Measurements from ENCODE around the gene ZNF883. TPM values are rescaled to one million over a fixed set of nuclear protein-coding genes. Genes with fewer than 3 reads are reported as not detected.
A peak's percentile ranks its signal among the peaks of the same experiment; 100 is the strongest.
"Not testable (repeated sequence)": the region's sequence is repeated elsewhere in the genome, so short reads cannot be mapped to it uniquely, and the experiment has no call there.

Gene ZNF883
- not detected in 2 replicates for total RNA-seq (2014; rRNA removed; shearing (Covaris generic))

DNA sequence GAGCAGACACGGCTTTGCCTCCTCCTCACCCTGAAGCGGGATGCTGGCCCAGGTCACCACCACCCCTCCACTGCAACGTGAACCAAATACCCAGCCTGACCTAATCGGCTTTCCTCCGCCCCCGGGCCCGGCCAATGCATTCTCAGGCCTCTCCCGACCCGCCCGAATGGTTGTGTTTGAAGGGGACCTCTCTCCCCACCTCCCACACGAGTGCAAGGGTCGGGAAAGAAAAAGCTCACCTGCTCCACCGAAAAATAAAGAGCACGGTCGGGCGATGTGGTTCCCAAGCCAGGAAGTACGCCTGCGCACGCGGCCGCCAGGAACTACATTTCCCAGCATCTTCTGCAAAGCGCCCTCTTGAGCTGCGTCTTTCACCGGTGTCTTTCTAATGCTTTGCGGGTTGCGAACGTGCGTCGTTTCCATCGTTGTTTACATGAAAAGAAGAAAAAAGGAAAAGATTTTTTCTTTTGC lies at the start of gene ZNF883:
Gene ZNF883 (minus strand): TSS at position 282 of the 471 bp plus-strand sequence.
- DNase-seq (ENCODE audit: low spot score), result no peak

DNA sequence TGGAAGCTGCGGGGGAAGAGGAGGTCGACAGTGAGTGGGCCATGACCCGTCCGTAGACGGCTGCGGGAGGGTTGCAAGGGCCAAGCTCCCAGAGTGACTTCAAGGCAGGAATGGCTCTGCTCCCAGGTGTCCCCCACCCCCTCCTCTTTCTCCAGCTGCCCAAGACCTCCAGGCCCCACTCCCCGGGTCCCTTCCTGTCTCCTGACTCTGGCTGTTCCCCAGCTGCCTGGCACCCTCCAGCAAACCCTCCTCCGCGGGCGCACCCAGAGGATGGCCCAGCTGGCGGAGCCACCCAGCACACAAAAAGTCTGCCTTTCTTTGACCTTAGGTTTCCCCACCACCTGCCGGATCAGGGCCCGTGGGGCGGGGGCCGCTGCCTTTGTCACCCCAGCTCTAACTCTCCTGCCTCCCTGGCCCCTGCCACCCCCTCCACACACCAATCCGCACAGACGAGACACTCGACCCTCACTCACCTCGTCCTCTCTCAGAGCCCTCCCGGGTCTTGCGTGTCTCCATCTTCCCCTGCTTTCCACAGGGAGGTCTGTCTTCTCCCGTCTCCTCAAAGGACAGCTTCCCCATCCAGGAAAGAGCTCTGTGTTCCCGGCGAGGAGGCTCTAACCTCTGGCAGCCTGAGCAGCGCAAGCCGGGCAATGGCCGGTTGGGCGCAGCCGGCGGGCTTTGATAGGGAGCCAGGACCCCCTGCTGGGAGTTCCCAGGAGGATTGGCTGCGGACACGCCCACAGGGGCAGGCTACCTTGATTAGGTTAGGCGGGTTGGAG lies 49.3 kb upstream of the ZNF883 start:
- not testable (repeated sequence) for DNase-seq (ENCODE audit: low spot score)

DNA sequence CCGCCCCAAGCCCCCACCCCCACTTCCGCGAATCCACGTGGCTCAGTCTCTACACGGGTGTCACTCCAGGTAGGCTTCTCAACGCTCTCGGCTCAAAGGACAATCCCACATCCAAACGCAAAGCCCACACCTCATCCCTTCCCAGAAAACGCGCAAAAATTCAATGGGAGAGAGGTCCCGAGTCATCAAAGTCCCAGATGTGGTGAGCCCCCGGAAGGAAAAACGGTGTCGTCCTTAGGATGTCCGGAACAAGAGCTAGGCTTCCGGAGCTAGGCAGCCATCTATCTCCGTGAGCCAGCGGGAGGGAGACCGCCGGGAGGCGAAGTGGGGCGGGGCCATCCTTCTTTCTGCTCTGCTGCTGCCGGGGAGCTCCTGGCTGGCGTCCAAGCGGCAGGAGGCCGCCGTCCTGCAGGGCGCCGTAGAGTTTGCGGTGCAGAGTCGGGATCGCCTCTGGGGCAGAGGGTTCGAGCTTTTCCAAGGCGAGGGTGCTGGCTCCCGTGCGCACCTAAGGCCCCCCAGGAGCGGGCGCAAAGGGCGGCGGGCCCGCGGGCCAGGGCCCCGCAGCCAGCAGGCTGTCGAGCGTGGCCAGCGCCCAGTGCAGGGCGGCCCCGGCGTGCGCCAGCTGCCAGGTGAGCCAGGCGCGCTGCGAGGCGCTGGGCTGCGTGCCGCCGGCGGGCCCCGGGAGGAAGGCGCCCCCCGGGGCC lies 47.7 kb upstream of the ZNF883 start:
- not testable (repeated sequence) for DNase-seq (ENCODE audit: low spot score)

DNA sequence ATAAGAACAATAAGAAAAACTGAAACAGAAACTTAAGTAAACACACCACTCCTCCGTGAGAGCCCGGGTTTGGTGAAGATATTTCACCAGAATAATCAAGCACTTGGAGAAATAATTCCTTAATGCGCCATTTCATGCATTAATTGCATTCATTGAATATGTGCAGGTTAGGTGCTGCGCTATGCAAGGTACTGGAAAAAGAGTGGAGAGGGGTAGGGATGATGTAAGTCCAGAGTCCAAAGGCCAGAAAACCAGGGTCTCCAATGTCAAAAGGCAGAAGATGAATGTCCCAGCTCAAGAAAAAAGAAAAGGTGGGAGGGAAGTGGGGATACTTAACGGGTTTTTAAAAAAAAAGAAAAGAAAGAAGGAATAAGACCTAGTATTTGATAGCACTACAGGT lies 45.2 kb upstream of the ZNF883 start:
- no peak for DNase-seq (ENCODE audit: low spot score)

- peak; percentile 1 for DNase-seq (ENCODE audit: low spot score)
Measured at GRCh38 chr9:113056191-113057106, 44.5 kb upstream of the ZNF883 start, which contains the start of gene ZFP37. Gene ZFP37, minus strand, starts transcription at chr9:113056724. Its CDS starts 36 bp downstream, at chr9:113056688.

DNA sequence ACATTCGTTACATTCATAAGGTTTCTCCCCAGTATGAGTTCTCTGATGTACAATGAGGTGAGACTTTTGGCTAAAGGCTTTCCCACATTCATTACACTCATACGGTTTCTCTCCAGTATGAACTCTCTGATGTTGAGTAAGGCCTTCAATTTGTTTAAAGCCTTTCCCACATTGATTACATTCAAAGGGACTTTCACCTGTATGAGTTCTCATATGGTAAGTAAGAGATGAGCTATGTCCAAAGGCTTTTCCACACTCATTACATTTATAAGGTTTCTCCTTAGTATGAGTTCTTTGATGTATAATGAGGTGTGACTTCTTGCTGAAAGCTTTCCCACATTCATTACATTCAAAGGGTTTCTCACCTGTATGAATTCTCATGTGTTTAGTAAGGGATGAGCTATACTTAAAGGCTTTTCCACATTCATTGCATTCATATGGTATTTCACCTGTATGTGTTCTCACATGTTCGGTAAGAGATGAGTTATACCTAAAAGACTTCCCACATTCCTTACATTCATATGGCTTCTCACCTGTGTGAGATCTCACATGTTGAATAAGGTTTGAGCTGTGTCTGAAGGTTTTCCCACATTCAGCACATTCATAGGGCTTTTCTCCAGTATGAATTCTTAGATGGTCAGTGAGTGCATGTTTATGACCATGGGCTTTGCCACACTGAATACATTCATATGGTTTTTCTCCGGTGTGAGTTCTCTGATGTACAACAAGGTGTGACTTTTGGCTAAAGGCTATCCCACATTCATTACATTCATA lies 31.1 kb upstream of the ZNF883 start:
- DNase-seq (ENCODE audit: low spot score), result peak; percentile 9

- DNase-seq (ENCODE audit: low spot score), result no peak
Measured at GRCh38 chr9:113026200-113026599, 14.2 kb upstream of the ZNF883 start.

DNA sequence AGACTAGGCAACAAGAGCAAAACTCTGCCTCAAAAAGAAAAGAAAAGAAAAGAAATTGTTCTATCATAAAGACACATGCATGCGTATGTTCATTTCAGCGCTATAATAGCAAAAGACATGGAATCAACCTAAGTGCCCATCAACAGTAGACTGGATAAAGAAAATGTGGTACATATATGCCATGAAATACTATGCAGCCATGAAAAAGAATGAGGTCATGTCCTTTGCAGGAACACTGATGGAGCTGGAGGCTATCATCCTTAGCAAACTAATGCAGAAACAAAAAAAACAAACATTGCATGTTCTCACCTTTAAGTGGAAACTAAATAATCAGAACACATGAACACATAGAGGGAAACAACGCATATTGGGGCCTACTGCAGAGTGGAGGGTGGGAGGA lies 6.3 kb upstream of the ZNF883 start:
- no peak for DNase-seq (ENCODE audit: low spot score)

DNA sequence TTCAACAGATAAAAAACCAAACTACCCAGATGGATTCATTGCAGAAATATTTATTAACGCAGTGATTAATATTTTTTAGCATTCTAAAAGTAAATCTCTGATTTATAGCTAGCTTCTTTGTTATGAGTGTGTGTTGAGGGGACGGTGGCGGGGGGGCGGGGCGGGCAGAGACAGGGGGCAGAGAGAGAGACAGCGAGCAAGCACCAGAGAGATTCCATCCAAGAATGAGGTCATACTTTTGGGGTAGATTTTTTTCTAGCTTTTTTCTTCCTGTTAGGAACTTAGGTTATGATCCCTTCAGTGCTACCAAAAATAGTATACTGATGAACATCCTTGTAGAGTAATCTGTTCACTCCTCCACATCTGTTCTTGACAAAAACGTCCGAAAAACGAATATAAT lies 500 bp upstream of the ZNF883 start:
- no peak for DNase-seq (ENCODE audit: low spot score)

DNA sequence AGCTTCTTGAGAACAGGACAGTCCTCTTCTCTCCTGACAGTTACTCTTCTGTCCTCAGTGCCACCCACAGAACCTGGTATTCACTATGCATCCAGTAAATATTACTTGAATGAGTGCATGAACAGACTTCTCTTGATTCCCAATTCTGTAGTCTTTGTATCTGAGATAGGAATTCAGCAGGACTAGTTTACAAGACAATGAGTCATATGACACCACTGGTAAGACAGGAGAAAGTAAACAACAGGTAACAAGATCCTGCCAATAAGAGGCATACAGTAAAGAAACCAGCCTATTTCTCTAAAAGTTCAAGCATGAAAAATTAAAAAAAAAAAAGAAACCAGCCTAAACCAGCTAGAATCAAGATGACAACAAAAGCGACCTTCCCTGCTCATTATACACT lies 6.2 kb downstream of the ZNF883 start:
- no peak for DNase-seq (ENCODE audit: low spot score)

DNA sequence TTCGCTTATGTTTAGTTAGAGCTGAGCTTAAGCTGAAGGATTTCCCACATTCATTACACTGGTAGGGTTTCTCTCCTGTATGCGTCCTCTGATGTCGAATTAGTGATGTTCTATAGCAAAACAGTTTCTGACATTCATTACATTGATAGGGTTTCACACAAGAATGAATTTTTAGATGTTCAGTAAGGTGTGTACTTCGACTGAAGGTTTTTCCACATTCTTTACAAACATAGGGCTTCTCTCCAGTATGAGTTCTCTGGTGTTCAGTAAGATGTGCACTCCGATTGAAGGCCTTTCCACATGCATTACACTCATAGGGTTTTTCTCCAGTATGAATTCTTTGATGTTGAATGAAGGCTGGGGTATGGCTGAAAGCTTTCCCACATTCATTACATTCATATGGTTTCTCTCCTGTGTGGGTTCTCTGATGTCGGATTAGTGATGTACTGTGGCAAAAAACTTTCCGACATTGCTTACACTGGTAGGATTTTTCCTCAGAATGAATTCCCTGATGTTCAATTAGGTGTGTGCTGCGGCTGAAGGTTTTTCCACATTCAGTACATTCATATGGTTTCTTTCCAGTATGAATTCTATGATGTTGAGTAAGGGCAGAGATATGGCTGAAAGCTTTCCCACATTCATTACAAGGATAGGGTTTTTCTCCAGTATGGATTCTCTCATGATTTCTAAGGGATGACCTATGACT lies 14.6 kb downstream of the ZNF883 start:
- no peak for DNase-seq (ENCODE audit: low spot score)

DNA sequence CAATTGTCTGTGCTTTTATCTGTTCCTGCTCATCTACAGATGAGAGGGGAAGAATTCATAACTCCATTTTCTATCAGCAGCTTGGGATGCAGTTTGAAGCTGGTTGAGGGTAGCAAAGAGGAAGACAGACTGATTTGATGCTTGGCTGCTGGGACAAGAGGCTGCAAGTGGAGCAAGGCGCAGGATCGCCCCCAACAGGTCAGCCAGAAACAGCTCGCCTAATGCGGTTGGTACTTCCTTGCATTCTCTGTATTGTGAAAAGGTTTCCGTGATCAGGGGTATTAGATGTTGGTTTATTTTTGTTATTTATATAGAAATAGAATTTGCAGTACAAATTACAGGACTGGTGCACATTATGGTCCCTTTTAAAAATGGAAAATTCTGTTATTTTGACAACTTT lies 40.6 kb downstream of the ZNF883 start:
- peak; percentile 38 for DNase-seq (ENCODE audit: low spot score)

- DNase-seq (ENCODE audit: low spot score), result peak; percentile 20
Measured at GRCh38 chr9:112970939-112971338, 41.1 kb downstream of the ZNF883 start.

DNA sequence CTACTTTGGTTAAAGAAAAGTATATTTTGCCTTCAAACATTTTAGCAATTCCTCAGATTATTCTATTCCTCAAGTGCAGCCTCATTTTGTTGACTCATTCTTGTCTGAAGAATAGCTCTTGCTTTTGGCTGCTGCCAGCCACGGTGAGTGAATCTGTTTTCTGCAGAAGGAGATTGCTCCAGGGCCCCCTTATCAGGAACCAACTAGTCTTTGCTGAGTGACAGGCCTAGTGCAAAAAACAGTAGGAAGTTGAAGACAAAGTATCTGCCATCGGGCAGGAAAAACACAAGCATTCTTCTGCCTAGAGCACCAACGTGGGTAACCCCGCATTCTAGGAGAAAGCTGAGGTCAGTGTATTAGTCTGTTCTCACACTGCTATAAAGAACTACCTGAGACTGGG lies 42.3 kb downstream of the ZNF883 start:
- no peak for DNase-seq (ENCODE audit: low spot score)

DNA sequence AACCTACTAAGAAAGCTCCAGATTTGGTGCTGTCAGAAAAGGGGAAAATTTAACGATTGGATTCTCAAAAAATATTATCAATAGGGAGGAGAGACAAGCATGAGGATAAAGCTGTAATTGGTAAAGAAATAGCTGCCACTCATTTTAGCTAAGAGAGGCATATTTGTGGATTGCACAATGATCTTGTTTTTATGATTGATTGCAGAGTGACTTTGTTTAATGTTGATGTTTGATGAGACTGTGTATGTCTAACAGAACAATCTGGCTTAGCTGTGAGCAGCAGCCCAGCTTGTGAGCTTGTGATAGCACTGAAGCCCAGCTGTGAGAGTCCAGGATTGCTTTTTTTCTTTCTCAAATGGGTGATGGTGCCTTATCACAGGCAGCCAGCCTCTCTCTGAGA lies 56.4 kb downstream of the ZNF883 start:
- DNase-seq (ENCODE audit: low spot score), result no peak

GRCh38 chr9:112945620-112946208 lies 66.3 kb downstream of the ZNF883 start:
- peak; percentile 1 for DNase-seq (ENCODE audit: low spot score)

- DNase-seq (ENCODE audit: low spot score), result no peak
Measured at GRCh38 chr9:112939418-112939817, 72.6 kb downstream of the ZNF883 start.

DNA sequence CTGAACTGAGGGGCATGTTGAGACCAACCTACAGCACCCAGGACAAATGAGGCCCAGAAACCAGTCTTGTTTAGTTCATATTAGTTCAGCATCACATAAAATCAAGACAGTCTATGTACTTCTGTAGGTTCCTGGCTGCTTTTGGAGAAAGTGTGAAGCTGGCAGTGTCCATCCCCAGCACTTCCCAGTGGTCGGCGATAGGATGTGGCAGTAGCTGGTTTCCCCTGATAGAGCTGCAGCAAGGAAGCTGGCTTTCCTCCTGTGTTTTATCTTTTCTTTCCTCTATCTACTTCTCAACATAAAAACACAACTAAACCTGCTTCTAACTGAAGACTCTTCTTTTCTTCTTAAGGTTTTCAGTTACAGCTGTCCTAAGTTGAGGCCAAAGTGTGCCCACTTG lies 78.3 kb downstream of the ZNF883 start:
- DNase-seq (ENCODE audit: low spot score), result no peak

- peak; percentile 77 for DNase-seq (ENCODE audit: low spot score)
Measured at GRCh38 chr9:112925058-112925641, 86.8 kb downstream of the ZNF883 start.
